GM12891 (cell line): Measurements from ENCODE around the gene ANKH.

Source experiments
- PAX5 ChIP-seq: IDR thresholded peaks from 2 replicates; pipeline ENCODE4 v1.6.1; 2011; ENCODE audit warnings: low read length, moderate library complexity, mild to moderate bottlenecking; ENCODE audit not compliant: insufficient read depth, severe bottlenecking
- POLR2A ChIP-seq: IDR thresholded peaks from 2 replicates; pipeline ENCODE4 v1.6.1; 2011; ENCODE audit warnings: low read depth, low read length, control low read depth

GRCh38 chr5:14667290-14667689, 204.3 kb downstream of the ANKH start:
- TF ChIP-seq POLR2A (no peak), PAX5 (no peak)
